K562 (cell line): Measurements from ENCODE around the gene ZNF862. TPM values are rescaled to one million over a fixed set of nuclear protein-coding genes. Genes with fewer than 3 reads are reported as not detected.

Experiments
- polyA plus RNA-seq, 8 experiments: library from polyadenylated mRNA; depleted of rRNA in 4 of 8; stranded (reverse) in 5 of 8; unstranded in 3 of 8; fragments of >200 nt; fragmentation: Nextera tagmentation in 2 of 8; fragmentation: Illumina TruSeq in 1 of 8; extraction: Ambion mirVana in 2 of 8; extraction: Trizol in 1 of 8; gene quantifications; 2 replicates each; pipeline versions ENCODE4 v1.2.1 to v1.2.3, GENCODE V29; 2011 to 2014; ENCODE audit warnings: inconsistent platforms in 1 of 8, missing spikeins in 1 of 8
- total RNA-seq, 7 experiments: library from RNA; depleted of rRNA in 6 of 7; stranded (reverse); fragments of >200 nt in 6 of 7; fragmentation: Illumina TruSeq in 2 of 7; extraction: Trizol in 2 of 7; gene quantifications; 2 replicates each; pipeline versions ENCODE4 v1.2.1 to v1.2.3, GENCODE V29; 2011 to 2021; ENCODE audit warnings: low replicate concordance in 1 of 7
- TF ChIP-seq, protein P1 (sequence below), 2 experiments: fragments of 450-650 bp in 1 of 2; sonication (generic) in 1 of 2; formaldehyde crosslinking in 1 of 2; IDR thresholded peaks; 2 replicates each; pipeline versions ENCODE4 v1.7.1 to v1.9.0; 2016 to 2022; ENCODE audit warnings: inconsistent platforms in 1 of 2, mild to moderate bottlenecking in 1 of 2, missing genetic modification reagents in 1 of 2

ZNF862 gene
- total and polyA plus RNA-seq, 9 of the 15 experiments (the other 6 are each of a cell fraction or from before 2014, with no cell fraction given): 1.1 to 3.9 (median 2.6) TPM

DNA sequence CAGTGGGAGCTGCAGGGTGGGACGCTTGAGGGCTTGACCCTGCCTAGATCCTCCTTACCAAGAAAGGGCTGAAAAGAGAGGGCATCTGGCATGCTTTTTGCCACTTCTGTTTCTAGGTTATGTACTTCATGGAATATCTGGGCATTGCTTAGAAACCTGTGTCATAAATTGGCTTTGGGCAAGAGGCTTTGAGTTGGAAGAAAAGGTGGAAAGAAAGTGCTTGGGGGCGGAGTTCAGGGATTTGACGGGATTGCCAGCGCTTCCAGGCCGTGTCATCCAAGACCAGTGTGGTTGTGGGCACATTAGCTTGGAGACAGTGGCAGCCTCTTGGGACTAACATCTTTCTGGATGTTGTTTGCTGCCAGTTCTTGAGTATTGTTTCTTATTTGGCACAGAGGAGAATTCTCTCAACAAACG, 825 bp downstream of the ZNF862 start (continued):
- TF ChIP-seq, protein P1, sequence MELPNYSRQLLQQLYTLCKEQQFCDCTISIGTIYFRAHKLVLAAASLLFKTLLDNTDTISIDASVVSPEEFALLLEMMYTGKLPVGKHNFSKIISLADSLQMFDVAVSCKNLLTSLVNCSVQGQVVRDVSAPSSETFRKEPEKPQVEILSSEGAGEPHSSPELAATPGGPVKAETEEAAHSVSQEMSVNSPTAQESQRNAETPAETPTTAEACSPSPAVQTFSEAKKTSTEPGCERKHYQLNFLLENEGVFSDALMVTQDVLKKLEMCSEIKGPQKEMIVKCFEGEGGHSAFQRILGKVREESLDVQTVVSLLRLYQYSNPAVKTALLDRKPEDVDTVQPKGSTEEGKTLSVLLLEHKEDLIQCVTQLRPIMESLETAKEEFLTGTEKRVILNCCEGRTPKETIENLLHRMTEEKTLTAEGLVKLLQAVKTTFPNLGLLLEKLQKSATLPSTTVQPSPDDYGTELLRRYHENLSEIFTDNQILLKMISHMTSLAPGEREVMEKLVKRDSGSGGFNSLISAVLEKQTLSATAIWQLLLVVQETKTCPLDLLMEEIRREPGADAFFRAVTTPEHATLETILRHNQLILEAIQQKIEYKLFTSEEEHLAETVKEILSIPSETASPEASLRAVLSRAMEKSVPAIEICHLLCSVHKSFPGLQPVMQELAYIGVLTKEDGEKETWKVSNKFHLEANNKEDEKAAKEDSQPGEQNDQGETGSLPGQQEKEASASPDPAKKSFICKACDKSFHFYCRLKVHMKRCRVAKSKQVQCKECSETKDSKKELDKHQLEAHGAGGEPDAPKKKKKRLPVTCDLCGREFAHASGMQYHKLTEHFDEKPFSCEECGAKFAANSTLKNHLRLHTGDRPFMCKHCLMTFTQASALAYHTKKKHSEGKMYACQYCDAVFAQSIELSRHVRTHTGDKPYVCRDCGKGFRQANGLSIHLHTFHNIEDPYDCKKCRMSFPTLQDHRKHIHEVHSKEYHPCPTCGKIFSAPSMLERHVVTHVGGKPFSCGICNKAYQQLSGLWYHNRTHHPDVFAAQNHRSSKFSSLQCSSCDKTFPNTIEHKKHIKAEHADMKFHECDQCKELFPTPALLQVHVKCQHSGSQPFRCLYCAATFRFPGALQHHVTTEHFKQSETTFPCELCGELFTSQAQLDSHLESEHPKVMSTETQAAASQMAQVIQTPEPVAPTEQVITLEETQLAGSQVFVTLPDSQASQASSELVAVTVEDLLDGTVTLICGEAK (IDR thresholded peaks at IDR 0.05): no peak
- TF ChIP-seq, protein P1 (CRISPR knock-in tag; IDR thresholded peaks at IDR 0.05): 0 out of 2 replicates have a peak, but pooled peaks have one; percentile 24
